ENCODE measurements around the gene MRI1.
A peak's percentile ranks its signal among the peaks of the same experiment; 100 is the strongest.

The MRI1 gene

DNA sequence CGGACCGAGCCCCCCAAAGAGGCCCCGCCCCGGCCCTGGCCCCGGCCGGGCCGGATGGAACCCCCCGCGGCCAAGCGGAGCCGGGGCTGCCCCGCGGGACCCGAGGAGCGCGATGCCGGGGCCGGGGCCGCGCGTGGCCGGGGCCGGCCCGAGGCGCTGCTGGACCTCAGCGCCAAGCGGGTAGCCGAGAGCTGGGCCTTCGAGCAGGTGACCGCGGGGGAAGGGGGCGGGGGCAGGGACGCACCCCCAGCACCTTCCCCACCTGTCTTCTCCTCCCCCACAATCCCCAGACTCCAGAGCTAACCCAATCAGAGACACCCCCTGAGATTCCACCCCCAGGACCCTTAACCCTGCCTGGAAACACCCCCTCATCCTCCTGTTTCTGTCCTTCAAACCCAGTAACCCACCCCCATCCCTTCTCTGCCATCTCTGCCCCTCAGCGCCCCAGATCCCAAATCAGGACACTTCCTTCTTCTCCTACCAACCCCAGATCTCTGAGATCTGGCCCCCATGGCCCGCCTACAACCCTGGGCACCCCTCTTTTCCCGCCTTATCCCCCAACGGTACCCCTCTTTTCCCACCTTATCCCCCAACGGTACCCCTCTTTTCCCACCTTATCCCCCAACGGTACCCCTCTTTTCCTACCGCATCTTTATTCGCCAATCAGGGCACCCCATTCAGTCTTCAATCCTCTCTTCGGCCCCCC is 31.4 kb downstream of the MRI1 start:
- no peak for DNase-seq

DNA sequence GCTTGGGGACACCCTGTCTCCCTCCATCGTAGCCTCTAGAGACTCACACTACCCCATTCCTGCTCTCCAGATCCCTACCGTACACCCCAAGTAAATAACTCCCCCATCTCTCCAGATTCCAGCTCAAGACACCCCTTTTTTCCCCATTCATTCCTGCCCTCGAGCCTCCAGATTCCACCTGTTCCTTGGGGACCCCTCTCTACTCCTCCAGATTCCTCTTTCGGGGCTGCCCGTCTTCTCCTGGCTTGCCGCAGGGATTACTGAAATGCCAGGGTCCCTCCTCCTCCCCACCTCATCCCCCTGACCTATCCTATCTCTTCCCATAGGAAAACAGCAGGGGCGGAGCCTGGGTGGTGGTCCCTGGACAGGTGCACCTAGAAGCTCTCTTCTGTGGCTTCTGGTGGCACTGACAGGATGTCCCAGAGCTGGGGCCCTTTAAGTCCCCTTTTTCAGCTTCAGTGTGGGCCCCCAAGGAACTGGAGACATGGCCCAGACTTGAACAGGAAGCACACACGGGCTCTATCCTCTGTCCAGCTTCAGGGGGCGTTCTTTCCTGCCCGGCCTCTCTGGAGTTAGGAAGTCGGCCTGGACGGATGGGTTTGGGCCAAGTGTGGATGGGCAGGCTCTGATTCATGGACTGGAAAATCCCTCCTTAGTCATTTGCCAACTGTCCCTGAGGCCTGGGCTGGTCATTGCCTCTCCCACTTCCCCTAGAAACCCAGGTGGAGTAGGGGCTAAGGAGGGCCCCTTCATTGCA is 32.2 kb downstream of the MRI1 start:
- DNase-seq = peak; percentile 87

- no peak for DNase-seq
Measured at GRCh38 chr19:13797058-13797440, 32.7 kb downstream of the MRI1 start.

GRCh38 chr19:13797870-13798269 is 33.5 kb downstream of the MRI1 start:
- DNase-seq = peak; percentile 70

- no peak for DNase-seq
Measured at GRCh38 chr19:13799669-13800068, 35.3 kb downstream of the MRI1 start.

DNA sequence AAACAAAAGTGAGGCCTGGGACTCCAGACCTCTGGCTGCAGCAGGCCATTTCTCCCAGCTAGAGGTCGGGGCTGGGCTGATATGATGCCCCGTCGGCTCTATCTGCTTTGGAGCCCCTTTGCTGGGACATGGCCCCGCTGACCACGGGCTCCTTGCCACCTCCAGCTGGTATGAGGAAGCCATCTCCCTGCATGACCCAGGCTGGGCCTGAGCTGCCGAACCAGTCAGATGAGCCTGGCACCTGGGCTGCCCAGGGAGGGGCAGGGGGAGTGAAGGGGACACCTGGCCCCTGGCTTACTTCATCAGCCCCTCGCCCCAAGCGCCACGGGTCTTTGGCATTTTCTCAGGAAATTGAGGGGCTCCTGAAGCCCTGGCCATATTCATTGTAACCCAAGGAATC is 38.7 kb downstream of the MRI1 start:
- no peak for DNase-seq

- DNase-seq = no peak
Measured at GRCh38 chr19:13804830-13805683, 40.7 kb downstream of the MRI1 start.

DNA sequence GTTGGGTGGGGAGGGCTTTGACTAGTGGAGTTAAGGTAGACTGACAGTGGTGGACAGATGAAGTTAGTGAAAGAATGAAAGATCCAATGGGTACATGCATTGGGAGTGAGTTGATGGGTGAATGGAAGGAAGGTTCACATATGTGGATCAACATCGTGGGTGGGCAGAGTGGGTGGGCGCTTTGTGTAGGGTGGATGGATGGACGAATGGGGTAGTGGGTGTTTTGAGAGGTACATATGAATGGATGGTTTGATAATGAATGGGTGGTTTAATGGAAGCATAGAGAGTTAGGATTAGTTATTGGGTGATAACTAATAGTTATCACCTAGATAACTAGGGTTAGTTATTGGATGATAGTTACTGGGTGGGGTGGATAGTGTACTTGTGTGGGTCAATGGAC is 42.4 kb downstream of the MRI1 start:
- no peak for DNase-seq

DNA sequence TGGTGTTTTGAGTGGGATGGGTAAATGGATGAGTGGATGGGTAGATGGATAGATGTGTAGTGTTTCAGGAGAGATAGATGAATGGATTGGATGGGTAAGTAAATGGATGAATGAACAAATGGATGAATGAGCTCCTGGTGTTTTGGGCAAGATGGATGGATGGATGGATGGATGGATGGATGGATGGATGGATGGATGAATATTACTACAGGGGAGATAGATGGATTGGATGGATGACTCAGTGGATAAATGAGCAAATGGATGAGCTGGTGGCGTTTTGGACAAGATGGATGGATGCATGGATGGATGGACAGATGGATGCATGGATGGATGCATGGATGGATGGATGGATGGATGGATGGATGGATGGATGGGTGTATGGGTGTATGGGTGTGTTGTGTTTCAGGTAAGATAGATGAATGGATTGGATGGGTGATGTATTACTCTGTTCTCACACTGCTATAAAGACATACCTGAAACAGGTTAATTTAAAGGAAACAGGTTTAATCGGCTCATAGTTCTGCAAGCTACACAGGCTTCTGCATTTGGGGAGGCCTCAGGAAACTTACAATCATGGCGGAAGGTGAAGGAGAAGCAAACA is 43.2 kb downstream of the MRI1 start:
- DNase-seq = no peak

DNA sequence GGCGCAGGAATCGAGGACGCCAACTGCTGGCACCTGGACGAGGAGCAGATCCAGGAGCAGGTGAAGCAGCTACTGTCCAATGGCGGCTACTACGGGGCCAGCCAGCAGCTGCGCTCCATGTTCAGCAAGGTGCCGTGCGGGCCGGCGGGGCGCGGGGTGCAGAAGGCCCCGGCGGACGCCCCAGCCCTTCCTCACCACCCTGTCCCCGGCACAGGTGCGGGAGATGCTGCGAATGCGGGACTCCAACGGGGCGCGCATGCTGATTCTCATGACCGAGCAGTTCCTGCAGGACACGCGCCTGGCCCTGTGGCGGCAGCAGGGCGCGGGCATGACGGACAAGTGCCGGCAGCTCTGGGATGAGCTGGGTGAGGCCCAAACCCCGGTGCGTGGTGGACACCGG is 44.5 kb downstream of the MRI1 start:
- no peak for DNase-seq

GRCh38 chr19:13812544-13812943 is 48.2 kb downstream of the MRI1 start:
- DNase-seq = no peak

- no peak for DNase-seq
Measured at GRCh38 chr19:13813147-13813546, 48.8 kb downstream of the MRI1 start.

- DNase-seq = no peak
Measured at GRCh38 chr19:13814550-13814949, 50.2 kb downstream of the MRI1 start.

- no peak for DNase-seq
Measured at GRCh38 chr19:13817018-13817614, 52.8 kb downstream of the MRI1 start.

- DNase-seq = no peak
Measured at GRCh38 chr19:13817615-13818371, 53.5 kb downstream of the MRI1 start.

- no peak for DNase-seq
Measured at GRCh38 chr19:13819238-13819637, 54.9 kb downstream of the MRI1 start.

GRCh38 chr19:13821292-13821691 is 57.0 kb downstream of the MRI1 start:
- DNase-seq = no peak

DNA sequence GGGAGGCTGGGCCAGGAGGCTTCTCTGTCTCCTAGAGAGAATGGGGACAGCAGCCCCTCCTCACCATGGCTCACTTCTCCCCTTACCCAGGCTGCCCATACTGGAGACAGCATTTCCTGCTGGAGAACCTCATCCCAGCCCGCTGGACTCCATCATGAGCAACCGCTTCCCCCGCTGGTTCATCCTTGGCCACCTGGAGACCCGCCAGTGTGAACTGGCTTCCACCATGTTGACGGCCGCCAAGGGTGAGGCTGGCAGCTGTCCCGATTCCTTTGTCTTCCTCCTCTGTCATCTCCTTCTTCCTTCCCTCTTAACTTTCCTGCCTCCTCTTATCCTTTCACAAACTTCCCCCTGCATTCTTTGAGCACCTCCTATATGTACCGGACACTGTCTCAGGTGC is 58.9 kb downstream of the MRI1 start:
- DNase-seq = no peak
